Measurements from ENCODE around the gene NF2.
"Not testable (repeated sequence)": the region's sequence is repeated elsewhere in the genome, so short reads cannot be mapped to it uniquely, and the experiment has no call there.

NF2 gene

DNA sequence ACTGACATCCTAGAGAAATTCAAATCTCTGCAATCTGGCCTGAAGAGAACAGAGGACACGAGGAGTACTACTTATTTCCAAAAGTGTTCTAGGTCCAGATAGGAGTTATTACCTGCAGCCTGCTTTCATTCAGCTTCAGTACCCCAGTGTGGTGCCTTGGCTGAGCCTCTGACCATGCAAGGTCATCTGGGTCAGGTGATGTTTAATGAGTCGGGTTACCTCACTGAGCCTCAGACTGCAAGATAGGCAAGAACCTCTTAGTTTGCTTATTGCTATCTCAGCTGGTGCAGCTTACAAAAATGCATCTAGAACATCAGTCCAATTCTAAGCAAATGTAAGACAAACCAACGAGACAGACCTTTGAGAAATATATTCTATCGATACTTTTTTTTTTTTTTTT lies 9.5 kb upstream of the NF2 start:
- no peak overlapping the region for H3K4me3 ChIP-seq (ENCODE audit: low read depth, low read length)
- DNase-seq (ENCODE audit: low read depth), result no peak
- TF ChIP-seq MAX (IDR thresholded peaks at IDR 0.05; ENCODE audit: low read depth, low read length) (no peak), POLR2A (IDR thresholded peaks at IDR 0.05; ENCODE audit: extremely low read depth, insufficient read length) (no peak), MYC (IDR thresholded peaks at IDR 0.05; ENCODE audit: low read depth, low read length) (no peak)
- TF ChIP-seq, protein P1, sequence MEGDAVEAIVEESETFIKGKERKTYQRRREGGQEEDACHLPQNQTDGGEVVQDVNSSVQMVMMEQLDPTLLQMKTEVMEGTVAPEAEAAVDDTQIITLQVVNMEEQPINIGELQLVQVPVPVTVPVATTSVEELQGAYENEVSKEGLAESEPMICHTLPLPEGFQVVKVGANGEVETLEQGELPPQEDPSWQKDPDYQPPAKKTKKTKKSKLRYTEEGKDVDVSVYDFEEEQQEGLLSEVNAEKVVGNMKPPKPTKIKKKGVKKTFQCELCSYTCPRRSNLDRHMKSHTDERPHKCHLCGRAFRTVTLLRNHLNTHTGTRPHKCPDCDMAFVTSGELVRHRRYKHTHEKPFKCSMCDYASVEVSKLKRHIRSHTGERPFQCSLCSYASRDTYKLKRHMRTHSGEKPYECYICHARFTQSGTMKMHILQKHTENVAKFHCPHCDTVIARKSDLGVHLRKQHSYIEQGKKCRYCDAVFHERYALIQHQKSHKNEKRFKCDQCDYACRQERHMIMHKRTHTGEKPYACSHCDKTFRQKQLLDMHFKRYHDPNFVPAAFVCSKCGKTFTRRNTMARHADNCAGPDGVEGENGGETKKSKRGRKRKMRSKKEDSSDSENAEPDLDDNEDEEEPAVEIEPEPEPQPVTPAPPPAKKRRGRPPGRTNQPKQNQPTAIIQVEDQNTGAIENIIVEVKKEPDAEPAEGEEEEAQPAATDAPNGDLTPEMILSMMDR (IDR thresholded peaks at IDR 0.05; ENCODE audit: low read depth, low read length), result no peak

DNA sequence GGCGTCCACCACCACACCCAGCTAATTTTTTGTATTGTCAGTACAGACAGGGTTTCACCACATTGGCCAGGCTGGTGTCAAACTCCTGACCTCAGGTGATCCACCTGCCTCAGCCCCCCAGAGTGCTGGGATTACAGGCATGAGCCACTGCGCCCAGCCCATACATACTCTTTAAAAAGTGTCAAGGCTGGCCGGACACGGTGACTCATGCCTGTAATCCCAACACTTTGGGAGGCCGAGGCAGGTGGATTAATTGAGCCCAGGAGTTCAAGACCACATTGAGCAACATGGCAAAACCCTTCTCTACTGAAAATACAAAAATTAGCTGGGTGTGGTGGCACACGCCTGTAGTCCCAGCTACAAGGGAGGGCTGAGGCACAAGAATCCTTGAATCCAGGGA lies 9.0 kb upstream of the NF2 start:
- not testable (repeated sequence) for H3K4me3 ChIP-seq (ENCODE audit: low read depth, low read length); DNase-seq (ENCODE audit: low read depth)

- H3K4me3 ChIP-seq (ENCODE audit: low read depth, low read length), result no peak overlapping the region
- TF ChIP-seq, protein P1 (IDR thresholded peaks at IDR 0.05; ENCODE audit: low read depth, low read length), result no peak
- no peak for TF ChIP-seq POLR2A (IDR thresholded peaks at IDR 0.05; ENCODE audit: extremely low read depth, insufficient read length)
- no peak for TF ChIP-seq MAX (IDR thresholded peaks at IDR 0.05; ENCODE audit: low read depth, low read length)
- no peak for TF ChIP-seq MYC (IDR thresholded peaks at IDR 0.05; ENCODE audit: low read depth, low read length)
- DNase-seq (ENCODE audit: low read depth), result no peak
Measured at GRCh38 chr22:29596408-29596807, 7.0 kb upstream of the NF2 start.

DNA sequence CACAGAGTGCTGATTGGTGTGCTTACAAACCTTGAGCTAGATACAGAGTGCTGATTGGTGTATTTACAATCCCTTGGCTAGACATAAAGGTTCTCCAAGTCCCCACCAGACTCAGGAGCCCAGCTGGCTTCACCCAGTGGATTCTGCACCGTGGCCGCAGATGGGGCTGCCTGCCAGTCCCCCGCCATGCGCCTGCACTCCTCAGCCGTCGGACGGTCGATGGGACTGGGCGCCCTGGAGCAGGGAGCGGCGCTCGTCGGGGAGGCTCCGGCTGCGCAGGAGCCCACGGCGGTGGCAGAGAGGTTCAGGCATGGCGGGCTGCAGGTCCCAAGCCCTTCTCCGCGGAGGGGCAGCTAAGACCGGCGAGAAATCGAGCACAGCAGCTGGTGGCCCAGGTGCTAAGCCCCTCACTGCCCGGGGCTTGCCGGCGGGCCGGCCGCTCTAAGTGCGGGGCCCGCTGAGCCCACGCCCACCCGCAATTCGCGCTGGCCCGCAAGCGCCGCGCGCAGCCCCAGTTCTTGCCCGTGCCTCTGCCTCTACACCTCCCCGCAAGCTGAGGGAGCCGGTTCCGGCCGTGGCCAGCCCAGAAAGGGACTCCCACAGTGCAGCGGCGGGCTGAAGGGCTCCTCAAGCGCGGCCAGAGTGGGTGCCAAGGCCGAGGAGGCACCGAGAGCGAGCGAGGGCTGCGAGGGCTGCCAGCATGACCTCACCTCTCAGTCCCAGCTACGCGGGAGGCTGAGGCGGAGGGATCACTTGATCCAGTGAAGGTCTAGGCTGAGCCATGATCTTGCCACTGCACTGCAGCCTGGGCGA lies 5.4 kb upstream of the NF2 start:
- not testable (repeated sequence) for DNase-seq (ENCODE audit: low read depth); H3K4me3 ChIP-seq (ENCODE audit: low read depth, low read length)

DNA sequence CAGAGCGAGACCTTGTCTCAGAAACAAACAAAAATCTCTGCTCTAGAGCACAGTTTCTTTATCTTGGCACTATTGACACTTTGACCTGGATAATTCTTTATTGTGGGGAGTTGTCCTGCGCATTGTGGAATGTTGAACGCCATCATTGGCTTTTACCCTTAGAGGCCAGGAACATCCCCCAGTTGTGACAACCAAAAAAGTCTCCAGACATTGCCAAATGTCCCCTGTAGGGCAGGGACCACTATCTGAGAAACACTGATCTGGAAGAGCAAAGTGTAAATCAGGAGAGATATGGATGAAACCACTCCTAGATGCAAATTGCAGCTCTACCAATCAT lies 4.8 kb upstream of the NF2 start:
- no peak for TF ChIP-seq MYC (IDR thresholded peaks at IDR 0.05; ENCODE audit: low read depth, low read length)
- no peak for TF ChIP-seq MAX (IDR thresholded peaks at IDR 0.05; ENCODE audit: low read depth, low read length)
- TF ChIP-seq POLR2A (IDR thresholded peaks at IDR 0.05; ENCODE audit: extremely low read depth, insufficient read length), result no peak
- TF ChIP-seq, protein P1 (IDR thresholded peaks at IDR 0.05; ENCODE audit: low read depth, low read length), result no peak
- no peak for DNase-seq (ENCODE audit: low read depth)
- H3K4me3 ChIP-seq (ENCODE audit: low read depth, low read length), result no peak overlapping the region

GRCh38 chr22:29604076-29604360 lies 585 bp downstream of the NF2 start:
- TF ChIP-seq POLR2A (IDR thresholded peaks at IDR 0.05; ENCODE audit: extremely low read depth, insufficient read length) (no peak), MYC (IDR thresholded peaks at IDR 0.05; ENCODE audit: low read depth, low read length) (no peak), MAX (IDR thresholded peaks at IDR 0.05; ENCODE audit: low read depth, low read length) (no peak)
- TF ChIP-seq, protein P1 (IDR thresholded peaks at IDR 0.05; ENCODE audit: low read depth, low read length), result no peak
- no peak for DNase-seq (ENCODE audit: low read depth)
- H3K4me3 ChIP-seq (ENCODE audit: low read depth, low read length), result peak overlapping the region; percentile 89

DNA sequence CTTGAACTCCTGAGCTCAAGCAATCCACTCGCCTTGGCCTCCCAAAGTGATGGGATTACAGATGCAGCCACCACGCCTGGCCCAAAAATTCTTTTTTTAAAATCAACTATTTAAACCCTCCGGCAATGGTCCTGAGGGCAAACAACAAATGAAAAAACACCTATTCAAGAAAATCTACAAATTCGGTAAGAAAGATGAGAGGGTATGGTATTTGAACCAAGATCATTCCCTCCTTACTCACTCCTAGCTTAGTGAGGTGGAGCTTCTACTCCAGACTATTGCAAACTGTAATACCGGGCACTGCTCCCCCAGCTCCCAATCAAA lies 2.1 kb downstream of the NF2 start:
- TF ChIP-seq MYC (IDR thresholded peaks at IDR 0.05; ENCODE audit: low read depth, low read length) (no peak), MAX (IDR thresholded peaks at IDR 0.05; ENCODE audit: low read depth, low read length) (no peak), POLR2A (IDR thresholded peaks at IDR 0.05; ENCODE audit: extremely low read depth, insufficient read length) (no peak)
- TF ChIP-seq, protein P1 (IDR thresholded peaks at IDR 0.05; ENCODE audit: low read depth, low read length), result no peak
- H3K4me3 ChIP-seq (ENCODE audit: low read depth, low read length), result no peak overlapping the region

More for the DNA sequence above, 2.1 kb downstream of the NF2 start:
- DNase-seq (ENCODE audit: low read depth), result no peak

Measured in NB4 (cell line).